ENCODE measurements around the gene PDGFRB.

PDGFRB gene

GRCh38 chr5:150120617-150121447 is 34.8 kb downstream of the PDGFRB start:
- H3K27ac Mint-ChIP-seq, result no peak overlapping the region
- no peaks in the 10 kb centered on the region for H3K27me3 Mint-ChIP-seq (ENCODE audit: low read depth)
- H3K4me1 Mint-ChIP-seq (ENCODE audit: low read depth), result peaks cover 3% of the 10 kb centered on the region
- no peak for DNase-seq (ENCODE audit: low spot score)
- no peaks in the 10 kb centered on the region for H3K36me3 Mint-ChIP-seq (ENCODE audit: low read depth)
- no peaks in the 10 kb centered on the region for H3K9me3 Mint-ChIP-seq
- H3K4me3 Mint-ChIP-seq, result no peak overlapping the region

- Mint-ChIP-seq H3K27me3 (ENCODE audit: low read depth) (no peaks in the 10 kb centered on the region), H3K4me1 (ENCODE audit: low read depth) (peaks cover 3% of the 10 kb centered on the region), H3K27ac (no peak overlapping the region), H3K9me3 (no peaks in the 10 kb centered on the region), H3K4me3 (no peak overlapping the region), H3K36me3 (ENCODE audit: low read depth) (no peaks in the 10 kb centered on the region)
- DNase-seq (ENCODE audit: low spot score), result no peak
Observed at GRCh38 chr5:150120062-150120441, 35.6 kb downstream of the PDGFRB start.

GRCh38 chr5:150119421-150120061 is 36.1 kb downstream of the PDGFRB start:
- Mint-ChIP-seq H3K27me3 (ENCODE audit: low read depth) (no peaks in the 10 kb centered on the region), H3K27ac (no peak overlapping the region), H3K36me3 (ENCODE audit: low read depth) (no peaks in the 10 kb centered on the region), H3K9me3 (no peaks in the 10 kb centered on the region), H3K4me3 (no peak overlapping the region), H3K4me1 (ENCODE audit: low read depth) (peaks cover 3% of the 10 kb centered on the region)
- DNase-seq (ENCODE audit: low spot score), result no peak

- H3K4me3 Mint-ChIP-seq, result no peak overlapping the region
- DNase-seq (ENCODE audit: low spot score), result no peak
- H3K4me1 Mint-ChIP-seq (ENCODE audit: low read depth), result peaks cover 3% of the 10 kb centered on the region
- no peak overlapping the region for H3K27ac Mint-ChIP-seq
- no peaks in the 10 kb centered on the region for H3K27me3 Mint-ChIP-seq (ENCODE audit: low read depth)
- no peaks in the 10 kb centered on the region for H3K36me3 Mint-ChIP-seq (ENCODE audit: low read depth)
- H3K9me3 Mint-ChIP-seq, result no peaks in the 10 kb centered on the region
Observed at GRCh38 chr5:150118561-150119229, 37.0 kb downstream of the PDGFRB start.

DNA sequence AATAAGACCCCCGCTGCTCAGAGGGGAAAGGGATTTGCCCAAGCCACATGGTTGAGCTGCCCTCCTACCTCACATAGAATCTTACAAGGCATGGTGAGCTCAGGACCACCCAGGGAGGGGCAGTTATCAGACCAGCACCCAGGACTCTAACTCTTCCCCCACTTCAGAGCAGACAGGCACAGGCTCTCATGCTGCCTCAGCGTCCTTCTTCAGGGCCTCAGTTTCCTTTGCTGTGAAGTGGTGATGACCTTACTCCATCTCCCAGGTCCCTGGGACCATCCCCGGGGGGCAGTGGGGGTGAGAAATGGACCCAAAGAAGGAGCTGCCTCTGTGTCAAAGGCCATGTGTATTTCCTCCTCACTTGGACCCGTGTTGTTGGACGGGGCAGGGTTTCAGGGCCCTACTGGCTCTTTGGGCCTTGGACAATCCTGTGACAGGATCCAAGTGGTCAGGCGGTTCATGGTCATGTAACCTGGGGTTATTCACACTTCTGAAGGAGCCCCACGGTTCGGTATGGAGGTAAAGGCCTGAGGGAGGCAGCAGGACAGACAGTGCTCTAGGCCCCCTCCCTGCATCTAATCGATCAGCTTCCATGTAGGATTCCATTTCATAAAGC is 37.6 kb downstream of the PDGFRB start:
- Mint-ChIP-seq H3K27ac (no peak overlapping the region), H3K36me3 (ENCODE audit: low read depth) (no peaks in the 10 kb centered on the region), H3K4me1 (ENCODE audit: low read depth) (peaks cover 3% of the 10 kb centered on the region), H3K27me3 (ENCODE audit: low read depth) (no peaks in the 10 kb centered on the region), H3K9me3 (no peaks in the 10 kb centered on the region), H3K4me3 (no peak overlapping the region)
- DNase-seq (ENCODE audit: low spot score), result no peak

DNA sequence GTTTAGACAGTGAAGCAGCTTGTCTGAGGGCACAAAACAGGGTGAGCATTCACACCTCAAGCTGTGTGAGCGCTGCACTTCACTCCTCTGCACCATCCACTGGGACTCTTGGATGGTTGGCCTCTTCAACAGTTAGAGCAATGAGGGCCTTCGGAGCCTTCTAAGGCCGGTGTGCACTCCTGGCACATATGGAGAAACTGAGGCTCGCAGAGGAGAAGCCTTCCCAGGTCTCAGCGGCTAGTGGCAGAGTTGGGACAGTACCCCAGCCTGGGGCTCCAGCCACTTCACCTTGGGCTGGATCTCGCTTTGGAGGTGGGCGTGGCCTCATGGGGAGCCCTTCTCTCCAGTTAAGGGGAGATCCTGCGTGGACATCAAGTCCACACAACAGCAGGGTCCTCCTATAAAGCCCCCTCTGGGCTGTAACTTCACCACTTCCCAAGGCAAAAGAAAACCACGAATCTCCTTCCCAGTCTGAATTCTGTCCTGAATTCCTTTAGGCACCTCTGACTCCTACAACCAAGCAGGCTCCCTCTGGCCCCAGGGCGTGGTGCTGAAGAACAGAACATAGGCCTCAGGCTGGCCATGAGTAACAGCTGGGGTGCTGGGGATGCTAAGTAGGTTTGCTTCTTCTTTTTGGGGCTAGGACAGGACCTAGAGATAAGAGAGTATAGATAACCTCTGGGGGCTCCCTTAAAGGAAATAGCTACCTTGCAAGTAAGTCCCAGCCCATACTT is 38.8 kb downstream of the PDGFRB start:
- H3K4me3 Mint-ChIP-seq, result no peak overlapping the region
- H3K36me3 Mint-ChIP-seq (ENCODE audit: low read depth), result no peaks in the 10 kb centered on the region
- H3K9me3 Mint-ChIP-seq, result no peaks in the 10 kb centered on the region
- H3K27ac Mint-ChIP-seq, result no peak overlapping the region
- no peaks in the 10 kb centered on the region for H3K27me3 Mint-ChIP-seq (ENCODE audit: low read depth)
- DNase-seq (ENCODE audit: low spot score), result no peak
- peaks cover under 1% of the 10 kb centered on the region for H3K4me1 Mint-ChIP-seq (ENCODE audit: low read depth)

DNA sequence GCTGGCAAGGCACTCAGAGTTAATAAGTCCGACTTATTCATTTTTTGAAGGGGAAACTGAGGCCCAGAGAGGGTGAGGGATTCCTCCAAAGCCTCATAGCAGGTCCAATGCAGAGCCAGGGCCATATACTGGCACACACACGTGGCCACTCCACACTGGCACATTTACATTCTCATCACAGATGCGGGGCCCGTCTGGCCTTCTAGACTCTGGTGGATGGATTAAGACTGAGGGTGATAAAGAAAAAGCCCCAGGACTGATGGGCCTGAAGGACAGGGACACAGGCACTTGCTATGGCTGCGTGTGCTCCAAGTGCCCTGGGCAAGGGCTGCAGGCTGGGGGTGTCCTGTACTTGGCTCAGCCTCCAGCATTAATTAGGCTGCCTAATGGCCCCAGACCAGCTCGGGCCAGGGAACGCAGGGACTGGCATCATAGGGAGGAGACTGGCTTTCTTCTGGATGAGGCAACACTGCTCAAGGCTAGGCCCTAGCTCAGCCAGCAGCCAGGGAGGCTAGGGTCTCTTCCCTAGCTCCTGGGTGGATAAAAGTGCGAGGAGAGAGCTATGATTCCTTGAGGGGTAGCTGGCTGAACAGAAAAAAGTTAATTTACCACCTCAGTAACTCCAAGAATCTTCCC is 40.8 kb downstream of the PDGFRB start:
- H3K36me3 Mint-ChIP-seq (ENCODE audit: low read depth), result no peaks in the 10 kb centered on the region
- H3K9me3 Mint-ChIP-seq, result no peaks in the 10 kb centered on the region
- no peak for DNase-seq (ENCODE audit: low spot score)

DNA sequence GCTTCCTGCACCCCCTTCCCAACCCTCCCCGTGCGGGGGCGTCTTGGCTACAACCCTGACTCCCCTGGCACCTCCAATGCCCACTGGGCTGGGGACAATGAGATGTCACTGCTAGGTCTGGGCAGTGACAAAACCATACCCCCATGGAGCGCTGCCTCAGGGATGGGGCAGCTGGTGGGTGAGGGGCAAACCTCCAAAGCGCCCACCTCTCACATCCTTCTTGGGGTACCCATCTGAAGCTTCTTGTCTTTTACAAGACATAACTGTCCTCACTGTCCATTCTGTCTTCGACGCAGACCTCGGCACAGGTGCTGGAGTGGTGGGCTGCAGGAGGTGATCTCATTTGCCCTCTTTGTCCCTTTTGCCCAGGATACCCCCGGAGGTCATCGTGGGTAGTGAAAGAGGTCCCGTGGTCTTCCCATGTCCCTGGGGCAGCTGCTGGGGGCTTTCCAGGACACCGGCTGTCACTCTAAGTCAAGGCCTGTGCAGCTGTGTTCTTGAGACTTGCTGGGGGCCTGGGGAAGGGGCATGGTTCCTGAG is 41.5 kb downstream of the PDGFRB start:
- Mint-ChIP-seq H3K27me3 (ENCODE audit: low read depth) (peaks cover 2% of the 10 kb centered on the region), H3K27ac (no peak overlapping the region), H3K9me3 (no peaks in the 10 kb centered on the region), H3K4me1 (ENCODE audit: low read depth) (no peaks in the 10 kb centered on the region), H3K36me3 (ENCODE audit: low read depth) (no peaks in the 10 kb centered on the region), H3K4me3 (no peak overlapping the region)
- no peak for DNase-seq (ENCODE audit: low spot score)

More for the DNA sequence above, 40.8 kb downstream of the PDGFRB start:
- H3K27me3 Mint-ChIP-seq (ENCODE audit: low read depth), result peaks cover 1% of the 10 kb centered on the region
- H3K4me3 Mint-ChIP-seq, result no peak overlapping the region
- H3K4me1 Mint-ChIP-seq (ENCODE audit: low read depth), result no peaks in the 10 kb centered on the region
- H3K27ac Mint-ChIP-seq, result no peak overlapping the region

DNA sequence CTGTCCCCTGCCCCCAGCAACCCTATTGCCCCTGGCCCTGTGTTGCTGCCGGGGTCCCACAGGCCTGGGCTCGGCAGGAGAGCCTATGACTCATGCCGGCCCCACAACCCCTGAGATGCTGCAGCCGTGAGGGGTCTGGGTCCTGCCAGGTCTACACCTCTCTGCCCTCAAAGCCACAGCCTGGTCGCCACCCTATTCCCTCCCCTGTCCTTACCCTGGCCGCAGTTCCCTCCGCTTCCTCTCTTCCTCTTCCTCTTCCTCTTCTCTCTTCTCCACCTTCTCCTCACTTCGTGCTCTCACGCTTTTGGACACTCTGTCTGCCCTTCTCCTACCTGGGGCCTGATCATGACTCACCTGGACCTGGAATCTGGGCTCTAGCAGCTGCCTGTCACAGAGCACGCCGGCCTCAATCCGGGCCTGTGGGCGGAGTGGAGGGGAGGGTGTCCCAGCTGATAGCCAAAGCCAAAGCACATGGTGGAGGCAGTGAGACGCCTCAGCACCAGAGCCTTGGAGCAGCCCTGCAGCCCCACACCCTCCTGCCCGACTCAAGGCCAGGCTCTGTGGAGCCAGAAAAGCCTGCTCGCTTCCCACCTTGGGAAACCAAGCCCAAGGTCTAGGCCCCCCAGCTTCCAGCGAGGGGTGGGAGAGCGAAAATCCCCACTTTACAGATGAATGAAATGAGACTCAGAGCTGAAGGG is 42.4 kb downstream of the PDGFRB start:
- H3K4me3 Mint-ChIP-seq, result no peak overlapping the region
- peaks cover 2% of the 10 kb centered on the region for H3K27me3 Mint-ChIP-seq (ENCODE audit: low read depth)
- no peak for DNase-seq (ENCODE audit: low spot score)
- H3K27ac Mint-ChIP-seq, result no peak overlapping the region
- no peaks in the 10 kb centered on the region for H3K9me3 Mint-ChIP-seq
- H3K4me1 Mint-ChIP-seq (ENCODE audit: low read depth), result no peaks in the 10 kb centered on the region
- H3K36me3 Mint-ChIP-seq (ENCODE audit: low read depth), result no peaks in the 10 kb centered on the region

GRCh38 chr5:150112201-150113046 is 43.2 kb downstream of the PDGFRB start:
- Mint-ChIP-seq H3K9me3 (no peaks in the 10 kb centered on the region), H3K4me3 (no peak overlapping the region), H3K36me3 (ENCODE audit: low read depth) (no peaks in the 10 kb centered on the region), H3K4me1 (ENCODE audit: low read depth) (no peaks in the 10 kb centered on the region), H3K27me3 (ENCODE audit: low read depth) (peaks cover 2% of the 10 kb centered on the region), H3K27ac (no peak overlapping the region)
- DNase-seq (ENCODE audit: low spot score), result no peak

- peaks cover 4% of the 10 kb centered on the region for H3K4me1 Mint-ChIP-seq (ENCODE audit: low read depth)
- no peak overlapping the region for H3K4me3 Mint-ChIP-seq
- peaks cover 2% of the 10 kb centered on the region for H3K27me3 Mint-ChIP-seq (ENCODE audit: low read depth)
- no peak for DNase-seq (ENCODE audit: low spot score)
- no peaks in the 10 kb centered on the region for H3K9me3 Mint-ChIP-seq
- no peak overlapping the region for H3K27ac Mint-ChIP-seq
- no peaks in the 10 kb centered on the region for H3K36me3 Mint-ChIP-seq (ENCODE audit: low read depth)
Observed at GRCh38 chr5:150111122-150111521, 44.5 kb downstream of the PDGFRB start.

DNA sequence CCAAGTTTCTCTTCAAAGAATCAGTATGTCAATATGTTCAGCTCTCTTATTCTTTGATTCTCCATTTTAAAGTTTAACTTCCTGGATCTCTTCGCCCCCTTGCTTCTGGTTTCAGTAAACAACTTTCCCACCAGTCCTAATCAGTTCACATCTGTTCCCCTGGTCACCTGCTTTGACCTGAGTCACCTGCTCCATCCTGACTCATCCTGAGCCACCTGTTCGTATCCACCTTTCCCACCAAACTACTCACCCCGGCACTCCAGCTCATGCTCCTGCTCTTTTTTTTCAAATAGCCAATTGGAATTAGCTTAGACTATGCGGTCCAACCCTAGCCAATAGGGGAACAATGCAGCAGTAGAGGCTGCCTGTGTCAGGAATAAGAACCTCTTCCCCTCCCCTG is 45.7 kb downstream of the PDGFRB start:
- peaks cover 2% of the 10 kb centered on the region for H3K27me3 Mint-ChIP-seq (ENCODE audit: low read depth)
- H3K4me1 Mint-ChIP-seq (ENCODE audit: low read depth), result peaks cover 4% of the 10 kb centered on the region
- no peak for DNase-seq (ENCODE audit: low spot score)
- H3K36me3 Mint-ChIP-seq (ENCODE audit: low read depth), result no peaks in the 10 kb centered on the region
- no peaks in the 10 kb centered on the region for H3K9me3 Mint-ChIP-seq
- H3K4me3 Mint-ChIP-seq, result no peak overlapping the region
- H3K27ac Mint-ChIP-seq, result no peak overlapping the region
